A549 (cell line): ENCODE measurements around the gene MAL. TPM values are rescaled to one million over a fixed set of nuclear protein-coding genes. Genes with fewer than 3 reads are reported as not detected.

Experiments used
- ATAC-seq, 2 experiments: fragments of 200-7000 bp in 1 of 2; fragments of >200 bp in 1 of 2; cut with Nextera tagmentation in 1 of 2; cut with Tn5 transposase in 1 of 2; 3 replicates each; pipeline versions ENCODE4 v1.8.0 to v1.9.1; 2018 to 2020; ENCODE audit warnings: mild to moderate bottlenecking in 1 of 2, moderate library complexity in 1 of 2
- CTCF ChIA-PET: fragments of 300-600 bp; sonication (Branson Sonifier 250); formaldehyde crosslinking; extraction: SDS; loops from one replicate; lab custom pipeline; 2021; ENCODE audit warnings: antibody characterized with exemption, inconsistent platforms; lab: Yijun Ruan, JAX
- POLR2A ChIA-PET: fragments of 350-600 bp; formaldehyde crosslinking; extraction: SDS; loops from one replicate; lab custom pipeline; 2021; ENCODE audit warnings: antibody characterized with exemption, inconsistent platforms; lab: Yijun Ruan, JAX
- DNase-seq, 2 experiments: peaks; one replicate each; pipeline versions ENCODE4 v3.0.0 to v3.0.0-alpha.2; 2011 to 2016; ENCODE audit warnings: low read depth in 1 of 2, low spot score in 1 of 2
- FAIRE-seq: peaks from 2 replicates; lab custom pipeline; 2011; peaks lifted over from hg19 to GRCh38; lab: Jason Lieb, UNC
- H3K27ac ChIP-seq, 2 experiments: fragments of >200 bp; sonication (Bioruptor Twin); formaldehyde crosslinking; 3 replicates each; pipeline ENCODE4 v1.5.1; 2016 to 2017
- H3K4me1 ChIP-seq: fragments of >200 bp; sonication (Bioruptor Twin); formaldehyde crosslinking; 3 replicates; pipeline ENCODE4 v1.6.1; 2016
- H3K4me2 ChIP-seq: fragments of >200 bp; sonication (Bioruptor Twin); formaldehyde crosslinking; 3 replicates; pipeline ENCODE4 v1.6.1; 2016
- H3K4me3 ChIP-seq: fragments of >200 bp; sonication (Bioruptor Twin); formaldehyde crosslinking; 3 replicates; pipeline ENCODE4 v1.5.1; 2016
- H3K9me3 ChIP-seq: fragments of >200 bp; sonication (Bioruptor Twin); formaldehyde crosslinking; 3 replicates; pipeline ENCODE4 v1.6.1; 2016
- CBX2 ChIP-seq: fragments of 200-600 bp; sonication (generic); IDR thresholded peaks from 2 replicates; pipeline ENCODE4 v1.6.1; 2016; ENCODE audit warnings: low read depth, mild to moderate bottlenecking, borderline replicate concordance
- CBX8 ChIP-seq: fragments of 200-600 bp; sonication (generic); IDR thresholded peaks from 2 replicates; pipeline ENCODE4 v1.6.1; 2016
- CEBPB ChIP-seq, 2 experiments: fragments of >200 bp in 1 of 2; sonication (Bioruptor Twin) in 1 of 2; formaldehyde crosslinking in 1 of 2; IDR thresholded peaks; 2 replicates each; pipeline ENCODE4 v1.6.1; 2012 to 2016
- CHD2 ChIP-seq: fragments of 150-350 bp; IDR thresholded peaks from 2 replicates; pipeline ENCODE4 v1.6.1; 2014; ENCODE audit warnings: low read length; ENCODE audit not compliant: partially characterized antibody
- EHF ChIP-seq: fragments of 250-450 bp; sonication (Bioruptor Pico); IDR thresholded peaks from 2 replicates; pipeline ENCODE4 v1.5.0; 2020; ENCODE audit warnings: mild to moderate bottlenecking
- EHMT2 ChIP-seq: fragments of 200-600 bp; sonication (generic); IDR thresholded peaks from 2 replicates; pipeline ENCODE4 v1.6.1; 2016; ENCODE audit warnings: antibody characterized with exemption, low read depth, mild to moderate bottlenecking, moderate library complexity
- ESRRA ChIP-seq: fragments of 150-350 bp; IDR thresholded peaks from 2 replicates; pipeline ENCODE4 v1.6.1; 2014; ENCODE audit warnings: mild to moderate bottlenecking, low read length, borderline replicate concordance
- GATA3 ChIP-seq: IDR thresholded peaks from 2 replicates; pipeline ENCODE4 v1.6.1; 2012; ENCODE audit warnings: borderline replicate concordance
- HDAC2 ChIP-seq: fragments of 200-600 bp; sonication (generic); IDR thresholded peaks from 2 replicates; pipeline ENCODE4 v1.6.1; 2016
- HOXA7 ChIP-seq: fragments of 250-450 bp; sonication (Bioruptor Pico); IDR thresholded peaks from 2 replicates; pipeline ENCODE4 v1.5.0; 2020; ENCODE audit warnings: mild to moderate bottlenecking, moderate library complexity
- HOXB13 ChIP-seq: fragments of 250-450 bp; sonication (Bioruptor Pico); IDR thresholded peaks from 2 replicates; pipeline ENCODE4 v1.5.0; 2020; ENCODE audit warnings: low read depth, mild to moderate bottlenecking, moderate library complexity
- JUNB ChIP-seq: fragments of >200 bp; sonication (Bioruptor Twin); formaldehyde crosslinking; IDR thresholded peaks from 2 replicates; pipeline ENCODE4 v1.6.1; 2016
- KDM1A ChIP-seq: fragments of 200-600 bp; sonication (generic); IDR thresholded peaks from 2 replicates; pipeline ENCODE4 v1.6.1; 2016; ENCODE audit warnings: low read depth, mild to moderate bottlenecking
- MAFK ChIP-seq: fragments of 450-650 bp; IDR thresholded peaks from 2 replicates; pipeline ENCODE4 v1.6.1; 2014; ENCODE audit not compliant: partially characterized antibody
- RARB ChIP-seq: fragments of 250-450 bp; sonication (Bioruptor Pico); IDR thresholded peaks from 2 replicates; pipeline ENCODE4 v1.8.0; 2021; ENCODE audit warnings: mild to moderate bottlenecking, moderate library complexity
- RCOR1 ChIP-seq: fragments of 150-350 bp; IDR thresholded peaks from 2 replicates; pipeline ENCODE4 v1.6.1; 2014; ENCODE audit warnings: antibody characterized with exemption, low read length, low read depth
- REST ChIP-seq: fragments of 200-600 bp; sonication (generic); IDR thresholded peaks from 2 replicates; pipeline ENCODE4 v1.6.1; 2016; ENCODE audit warnings: antibody characterized with exemption, mild to moderate bottlenecking, moderate library complexity
- RFX5 ChIP-seq: fragments of 450-650 bp; IDR thresholded peaks from 2 replicates; pipeline ENCODE4 v1.7.1; 2014; ENCODE audit warnings: antibody characterized with exemption, mild to moderate bottlenecking, moderate library complexity
- RNF2 ChIP-seq: fragments of 200-600 bp; sonication (generic); IDR thresholded peaks from 2 replicates; pipeline ENCODE4 v1.6.1; 2016; ENCODE audit warnings: low read depth, mild to moderate bottlenecking, antibody characterized with exemption, moderate library complexity, borderline replicate concordance
- TFCP2L1 ChIP-seq: fragments of 250-450 bp; sonication (Bioruptor Pico); IDR thresholded peaks from 2 replicates; pipeline ENCODE4 v1.5.0; 2021; ENCODE audit warnings: mild to moderate bottlenecking
- ZC3H11A ChIP-seq: fragments of 450-650 bp; IDR thresholded peaks from 2 replicates; pipeline ENCODE4 v1.6.1; 2014; ENCODE audit warnings: antibody characterized with exemption, mild to moderate bottlenecking
- ZFP36 ChIP-seq: fragments of 450-650 bp; IDR thresholded peaks from 2 replicates; pipeline ENCODE4 v1.6.1; 2014; ENCODE audit warnings: borderline replicate concordance; ENCODE audit not compliant: partially characterized antibody
- ZNF302 ChIP-seq: fragments of 250-450 bp; sonication (Bioruptor Pico); IDR thresholded peaks from 2 replicates; pipeline ENCODE4 v1.9.0; 2021; ENCODE audit warnings: inconsistent platforms, mild to moderate bottlenecking, moderate library complexity
- WGBS: methylation state at CpG from one replicate; pipeline ENCODE4 v1.1.6; 2017; ENCODE audit errors: missing lambda C conversion rate; 5-methylcytosine and 5-hydroxymethylcytosine counted together
- polyA plus RNA-seq, 4 experiments: library from polyadenylated mRNA; depleted of rRNA in 3 of 4; stranded (reverse); fragments of >200 nt; fragmentation: RNase III in 1 of 4; extraction: RNeasy Plus Mini Kit Qiagen cat#74134 plus additional on column Dnase treatment in 1 of 4; gene quantifications; 2 replicates in 3 of 4; 3 replicates in 1 of 4; pipeline ENCODE4 v1.2.3, GENCODE V29; 2011 to 2017
- TF ChIP-seq, protein P1 (sequence below): fragments of 250-450 bp; sonication (Bioruptor Pico); IDR thresholded peaks from 2 replicates; pipeline ENCODE4 v1.5.0; 2020; ENCODE audit warnings: low read depth, mild to moderate bottlenecking, moderate library complexity

Gene MAL
- polyA plus RNA-seq, 2 of the 4 experiments (the other 2 are of a cell fraction): not detected

GRCh38 chr2:94982675-94983074, 42.8 kb upstream of the MAL start:
- ChIA-PET CTCF (interaction anchor here (1.0 to 4.2 kb wide), 2 partner anchors 9 to 25 kb away, joined by 3 to 20 read pairs; no protein-coding TSS in a partner anchor), POLR2A (no interaction called here)
- H3K4me1 ChIP-seq: no peaks in the 10 kb centered on the region
- no peak overlapping the region for H3K4me2 ChIP-seq
- no peak overlapping the region for H3K27ac ChIP-seq
- H3K9me3 ChIP-seq: no peaks in the 10 kb centered on the region
- 55% methylated on average over 3 of the region's 3 CpGs for WGBS
- no peak overlapping the region for H3K4me3 ChIP-seq
- FAIRE-seq (no peak), DNase-seq (no peak)
- no peak for TF ChIP-seq HOXB13
- no peak for TF ChIP-seq ZFP36
- no peak for TF ChIP-seq CBX2
- no peak for TF ChIP-seq GATA3
- no peak for TF ChIP-seq CHD2
- TF ChIP-seq, all 56 proteins: peak for 0
- ATAC-seq: no peak; a peak in 1 of 6 replicates

DNA sequence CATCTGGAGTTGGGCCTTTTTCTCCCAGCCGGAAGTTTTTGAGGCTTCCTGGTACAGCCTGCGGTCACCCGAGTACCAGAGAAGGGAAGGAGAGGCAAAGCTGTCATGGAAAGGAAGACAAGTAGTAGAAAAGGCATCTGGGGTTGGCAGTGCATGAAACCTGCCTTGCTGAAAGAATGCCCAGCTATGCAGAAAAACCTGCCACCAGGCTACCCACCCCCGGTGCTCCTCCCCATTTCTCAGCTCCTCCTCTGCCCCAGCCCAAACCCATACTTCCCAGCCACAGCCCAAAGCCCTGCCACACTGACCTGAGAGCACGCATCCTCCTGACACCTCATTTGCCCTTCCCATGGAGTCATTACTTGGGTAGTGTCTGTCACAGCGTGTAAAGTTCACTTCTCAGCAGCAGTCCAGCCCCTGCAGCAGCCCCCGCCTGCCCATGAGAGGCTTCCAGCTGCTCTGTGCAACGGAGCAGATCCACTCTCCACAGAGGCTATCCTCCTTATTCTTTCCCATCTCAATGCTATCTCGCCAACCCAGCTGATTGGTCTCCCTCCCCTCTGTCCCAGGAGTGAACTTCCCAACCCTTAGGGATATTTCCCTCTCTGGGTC, 40.4 kb upstream of the MAL start:
- TF ChIP-seq RNF2: no peak
- TF ChIP-seq RCOR1: no peak
- no peak for TF ChIP-seq RFX5
- TF ChIP-seq EHMT2: no peak
- no peak for TF ChIP-seq TFCP2L1 (CRISPR knock-in tag)
- no peak for TF ChIP-seq ZFP36
- TF ChIP-seq JUNB: no peak
- TF ChIP-seq, protein P1, sequence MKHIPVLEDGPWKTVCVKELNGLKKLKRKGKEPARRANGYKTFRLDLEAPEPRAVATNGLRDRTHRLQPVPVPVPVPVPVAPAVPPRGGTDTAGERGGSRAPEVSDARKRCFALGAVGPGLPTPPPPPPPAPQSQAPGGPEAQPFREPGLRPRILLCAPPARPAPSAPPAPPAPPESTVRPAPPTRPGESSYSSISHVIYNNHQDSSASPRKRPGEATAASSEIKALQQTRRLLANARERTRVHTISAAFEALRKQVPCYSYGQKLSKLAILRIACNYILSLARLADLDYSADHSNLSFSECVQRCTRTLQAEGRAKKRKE (CRISPR knock-in tag): no peak
- TF ChIP-seq HOXB13: no peak
- TF ChIP-seq CEBPB (IDR thresholded peaks at IDR 0.05): no peak
- TF ChIP-seq ZNF302 (CRISPR knock-in tag): no peak
- TF ChIP-seq HDAC2: no peak
- TF ChIP-seq RARB (CRISPR knock-in tag): no peak
- Histone ChIP-seq H3K9me3 (no peaks in the 10 kb centered on the region), H3K27ac (no peak overlapping the region), H3K4me2 (no peak overlapping the region), H3K4me1 (no peaks in the 10 kb centered on the region), H3K4me3 (no peak overlapping the region)
- CTCF ChIA-PET: interaction anchor here (0.6 to 3.3 kb wide), 10 partner anchors 11 to 131 kb away, joined by 3 to 17 read pairs (median 4); no protein-coding TSS in a partner anchor
- POLR2A ChIA-PET: no interaction called here
- no peak for DNase-seq
- FAIRE-seq: no peak
- no peak; a peak in 1 of 6 replicates for ATAC-seq
- WGBS: 26% methylated on average over 9 of the region's 9 CpGs

DNA sequence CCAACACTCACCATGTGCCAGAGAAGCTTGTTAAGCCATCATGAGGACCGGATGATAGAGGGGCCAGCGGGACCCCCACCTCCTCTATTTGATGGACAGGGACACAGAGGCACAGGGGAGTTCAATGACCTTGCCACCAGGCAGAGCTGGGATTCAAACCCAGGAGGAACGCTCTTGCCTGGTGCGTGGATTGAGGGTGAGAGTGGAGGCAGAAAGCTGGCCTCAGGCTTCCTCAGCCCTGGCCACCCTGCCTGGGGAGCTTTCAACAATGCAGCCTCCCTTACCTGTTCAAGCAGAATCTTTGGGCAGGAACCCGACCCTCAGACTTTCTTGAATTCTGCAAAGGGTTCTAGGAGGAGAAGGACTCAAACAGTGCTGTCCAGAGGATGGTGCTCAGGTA, 39.9 kb upstream of the MAL start:
- 29% methylated on average over 5 of the region's 5 CpGs for WGBS
- CTCF ChIA-PET: interaction anchor here (0.7 to 3.3 kb wide), 17 partner anchors 9 to 149 kb away, joined by 3 to 17 read pairs (median 4); no protein-coding TSS in a partner anchor
- no peak overlapping the region for H3K27ac ChIP-seq
- H3K4me1 ChIP-seq: no peaks in the 10 kb centered on the region
- no peak for TF ChIP-seq REST
- TF ChIP-seq ZC3H11A: no peak
- no peak for TF ChIP-seq HOXB13
- TF ChIP-seq MAFK: no peak
- no peak for TF ChIP-seq HDAC2
- no peak for TF ChIP-seq EHF (CRISPR knock-in tag)
- TF ChIP-seq CBX8: no peak
- TF ChIP-seq ESRRA: no peak
- TF ChIP-seq KDM1A: no peak
- TF ChIP-seq RNF2: no peak
- no peak for TF ChIP-seq CHD2
- no peak for TF ChIP-seq HOXA7 (CRISPR knock-in tag)
- H3K9me3 ChIP-seq: no peaks in the 10 kb centered on the region
- DNase-seq: no peak
- no peak overlapping the region for H3K4me3 ChIP-seq
- no peak overlapping the region for H3K4me2 ChIP-seq
- no peak for ATAC-seq
- FAIRE-seq: no peak
- POLR2A ChIA-PET: interaction anchor here (0.7 kb wide), 1 partner anchor 10 kb away, joined by 3 read pairs; no protein-coding TSS in a partner anchor
